ENCODE results near the gene FABP1.

FABP1 gene

GRCh38 chr2:88136817-88137216 is 9.0 kb upstream of the FABP1 start:
- DNase-seq (ENCODE audit: low read depth): no peak

GRCh38 chr2:88133875-88134274 is 6.0 kb upstream of the FABP1 start:
- DNase-seq (ENCODE audit: low read depth): no peak

- no peak for DNase-seq (ENCODE audit: low read depth)
Observed at GRCh38 chr2:88131999-88132368, 4.1 kb upstream of the FABP1 start.

- no peak for DNase-seq (ENCODE audit: low read depth)
Observed at GRCh38 chr2:88131201-88131998, 3.5 kb upstream of the FABP1 start.

- no peak for DNase-seq (ENCODE audit: low read depth)
Observed at GRCh38 chr2:88129313-88129959, 1.6 kb upstream of the FABP1 start.

GRCh38 chr2:88128654-88129312 is 921 bp upstream of the FABP1 start:
- DNase-seq (ENCODE audit: low read depth): no peak

- DNase-seq (ENCODE audit: low read depth): no peak
Observed at GRCh38 chr2:88127638-88127887, 299 bp downstream of the FABP1 start.

GRCh38 chr2:88126772-88127637 is 857 bp downstream of the FABP1 start:
- DNase-seq (ENCODE audit: low read depth): no peak

- no peak for DNase-seq (ENCODE audit: low read depth)
Observed at GRCh38 chr2:88125924-88126771, 1.7 kb downstream of the FABP1 start.

GRCh38 chr2:88125344-88125923 is 2.4 kb downstream of the FABP1 start:
- no peak for DNase-seq (ENCODE audit: low read depth)

- no peak for DNase-seq (ENCODE audit: low read depth)
Observed at GRCh38 chr2:88123975-88124917, 3.6 kb downstream of the FABP1 start.

GRCh38 chr2:88123164-88123974 is 4.5 kb downstream of the FABP1 start:
- no peak for DNase-seq (ENCODE audit: low read depth)

GRCh38 chr2:88122141-88122884 is 5.5 kb downstream of the FABP1 start:
- DNase-seq (ENCODE audit: low read depth): no peak

- DNase-seq (ENCODE audit: low read depth): no peak
Observed at GRCh38 chr2:88121678-88122077, 6.2 kb downstream of the FABP1 start.

GRCh38 chr2:88117973-88118372 is 9.9 kb downstream of the FABP1 start:
- DNase-seq (ENCODE audit: low read depth): no peak

GRCh38 chr2:88116669-88117432 is 11.0 kb downstream of the FABP1 start:
- no peak for DNase-seq (ENCODE audit: low read depth)

- no peak for DNase-seq (ENCODE audit: low read depth)
Observed at GRCh38 chr2:88115825-88116518, 11.9 kb downstream of the FABP1 start.
